Smooth muscle cell (in vitro differentiated cells): ENCODE measurements around the gene NCAM1. TPM values are rescaled to one million over a fixed set of nuclear protein-coding genes. Genes with fewer than 3 reads are reported as not detected.
"Not testable (repeated sequence)": the region's sequence is repeated elsewhere in the genome, so short reads cannot be mapped to it uniquely, and the experiment has no call there.

Experiments used
- DNase-seq: peaks from one replicate; lab custom pipeline; 2025; ENCODE audit not compliant: unreplicated experiment; lab: John Stamatoyannopoulos, UW
- H2AFZ ChIP-seq: fragments of 200-600 bp; sonication (generic); 2 replicates; pipeline ENCODE4 v1.6.0; 2016; ENCODE audit warnings: antibody characterized with exemption, low read depth, mild to moderate bottlenecking
- H3F3A ChIP-seq: fragments of 200-600 bp; sonication (generic); 2 replicates; pipeline ENCODE4 v1.6.0; 2017; ENCODE audit warnings: antibody characterized with exemption, low read depth
- H3K27ac ChIP-seq: fragments of 200-600 bp; sonication (generic); 2 replicates; pipeline ENCODE4 v1.5.1; 2016; ENCODE audit warnings: low read depth, mild to moderate bottlenecking
- H3K27me3 ChIP-seq: fragments of 200-600 bp; sonication (generic); 2 replicates; pipeline ENCODE4 v1.6.1; 2016; ENCODE audit warnings: low read depth, mild to moderate bottlenecking
- H3K36me3 ChIP-seq: fragments of 200-600 bp; sonication (generic); 2 replicates; pipeline ENCODE4 v1.5.1; 2016; ENCODE audit warnings: low read depth
- H3K4me1 ChIP-seq: fragments of 200-600 bp; sonication (generic); 2 replicates; pipeline ENCODE4 v1.5.1; 2016; ENCODE audit warnings: low read depth
- H3K4me2 ChIP-seq: fragments of 200-600 bp; sonication (generic); 2 replicates; pipeline ENCODE4 v1.6.0; 2016; ENCODE audit warnings: mild to moderate bottlenecking
- H3K4me3 ChIP-seq: fragments of 200-600 bp; sonication (generic); 2 replicates; pipeline ENCODE4 v1.5.1; 2016; ENCODE audit warnings: mild to moderate bottlenecking
- H3K79me2 ChIP-seq: fragments of 200-600 bp; sonication (generic); 2 replicates; pipeline ENCODE4 v1.6.0; 2016; ENCODE audit warnings: low read depth, mild to moderate bottlenecking
- H3K9ac ChIP-seq: fragments of 200-600 bp; sonication (generic); 2 replicates; pipeline ENCODE4 v1.6.0; 2016; ENCODE audit warnings: low read depth
- H3K9me3 ChIP-seq: fragments of 200-600 bp; sonication (generic); replicated peaks from 2 replicates; pipeline ENCODE4 v1.5.1; 2016; ENCODE audit warnings: low read depth
- H4K20me1 ChIP-seq: fragments of 200-600 bp; sonication (generic); 2 replicates; pipeline ENCODE4 v1.6.0; 2016; ENCODE audit warnings: low read depth
- WGBS: methylation state at CpG from one replicate; pipeline ENCODE4 v1.1.7; 2016; ENCODE audit warnings: low lambda C conversion rate; 5-methylcytosine and 5-hydroxymethylcytosine counted together
- polyA plus RNA-seq: library from polyadenylated mRNA; unstranded; fragments of >200 nt; fragmentation: Nextera tagmentation; extraction: Ambion mirVana; gene quantifications from 2 replicates; pipeline ENCODE4 v1.2.1, GENCODE V29; 2016
- total RNA-seq: library from RNA; depleted of rRNA; stranded (reverse); fragments of >200 nt; gene quantifications from 2 replicates; pipeline ENCODE4 v1.2.3, GENCODE V29; 2014
- TF ChIP-seq, protein P1 (sequence below): fragments of 200-600 bp; sonication (generic); IDR thresholded peaks from 2 replicates; pipeline ENCODE4 v1.5.1; 2017; ENCODE audit warnings: borderline replicate concordance, mild to moderate bottlenecking, antibody characterized with exemption; ENCODE audit not compliant: insufficient read depth, poor library complexity, severe bottlenecking

Gene NCAM1
- total and polyA plus RNA-seq, 2 experiments from 2014 or later: 8.1 to 12.0 TPM

DNA sequence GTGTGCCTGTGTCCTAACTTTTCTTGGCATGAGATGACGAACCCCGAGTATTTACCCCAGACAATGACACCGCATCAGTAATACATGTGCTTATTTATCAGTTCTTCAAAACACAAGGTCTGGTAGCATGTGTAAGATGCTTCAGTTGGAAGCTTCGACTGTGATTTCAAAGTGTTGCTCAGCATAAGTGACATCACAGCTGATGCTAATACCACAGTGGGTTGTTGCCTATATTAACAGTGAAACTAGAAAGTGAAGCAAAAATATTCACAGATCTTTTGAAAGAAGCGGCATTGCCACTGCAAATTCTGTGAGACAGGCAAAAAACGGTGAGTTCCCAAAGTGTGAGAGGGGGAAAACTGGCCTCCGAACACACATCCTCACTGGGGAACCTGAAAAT lies 334.8 kb downstream of the NCAM1 start:
- no peak overlapping the region for H3K4me2 ChIP-seq
- H3K9ac ChIP-seq: no peak overlapping the region
- H3K4me1 ChIP-seq: no peaks in the 10 kb centered on the region
- WGBS: 91% methylated on average over 7 of the region's 7 CpGs
- no peaks in the 10 kb centered on the region for H4K20me1 ChIP-seq
- peaks cover 14% of the 10 kb centered on the region for H3K27me3 ChIP-seq
- no peak overlapping the region for H3K4me3 ChIP-seq
- TF ChIP-seq, protein P1, sequence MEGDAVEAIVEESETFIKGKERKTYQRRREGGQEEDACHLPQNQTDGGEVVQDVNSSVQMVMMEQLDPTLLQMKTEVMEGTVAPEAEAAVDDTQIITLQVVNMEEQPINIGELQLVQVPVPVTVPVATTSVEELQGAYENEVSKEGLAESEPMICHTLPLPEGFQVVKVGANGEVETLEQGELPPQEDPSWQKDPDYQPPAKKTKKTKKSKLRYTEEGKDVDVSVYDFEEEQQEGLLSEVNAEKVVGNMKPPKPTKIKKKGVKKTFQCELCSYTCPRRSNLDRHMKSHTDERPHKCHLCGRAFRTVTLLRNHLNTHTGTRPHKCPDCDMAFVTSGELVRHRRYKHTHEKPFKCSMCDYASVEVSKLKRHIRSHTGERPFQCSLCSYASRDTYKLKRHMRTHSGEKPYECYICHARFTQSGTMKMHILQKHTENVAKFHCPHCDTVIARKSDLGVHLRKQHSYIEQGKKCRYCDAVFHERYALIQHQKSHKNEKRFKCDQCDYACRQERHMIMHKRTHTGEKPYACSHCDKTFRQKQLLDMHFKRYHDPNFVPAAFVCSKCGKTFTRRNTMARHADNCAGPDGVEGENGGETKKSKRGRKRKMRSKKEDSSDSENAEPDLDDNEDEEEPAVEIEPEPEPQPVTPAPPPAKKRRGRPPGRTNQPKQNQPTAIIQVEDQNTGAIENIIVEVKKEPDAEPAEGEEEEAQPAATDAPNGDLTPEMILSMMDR: no peak
- H2AFZ ChIP-seq: no peak overlapping the region
- no peak overlapping the region for H3K27ac ChIP-seq
- no peaks in the 10 kb centered on the region for H3F3A ChIP-seq
- no peak for DNase-seq
- H3K9me3 ChIP-seq: no peaks in the 10 kb centered on the region
- H3K79me2 ChIP-seq: no peaks in the 10 kb centered on the region
- H3K36me3 ChIP-seq: no peaks in the 10 kb centered on the region

DNA sequence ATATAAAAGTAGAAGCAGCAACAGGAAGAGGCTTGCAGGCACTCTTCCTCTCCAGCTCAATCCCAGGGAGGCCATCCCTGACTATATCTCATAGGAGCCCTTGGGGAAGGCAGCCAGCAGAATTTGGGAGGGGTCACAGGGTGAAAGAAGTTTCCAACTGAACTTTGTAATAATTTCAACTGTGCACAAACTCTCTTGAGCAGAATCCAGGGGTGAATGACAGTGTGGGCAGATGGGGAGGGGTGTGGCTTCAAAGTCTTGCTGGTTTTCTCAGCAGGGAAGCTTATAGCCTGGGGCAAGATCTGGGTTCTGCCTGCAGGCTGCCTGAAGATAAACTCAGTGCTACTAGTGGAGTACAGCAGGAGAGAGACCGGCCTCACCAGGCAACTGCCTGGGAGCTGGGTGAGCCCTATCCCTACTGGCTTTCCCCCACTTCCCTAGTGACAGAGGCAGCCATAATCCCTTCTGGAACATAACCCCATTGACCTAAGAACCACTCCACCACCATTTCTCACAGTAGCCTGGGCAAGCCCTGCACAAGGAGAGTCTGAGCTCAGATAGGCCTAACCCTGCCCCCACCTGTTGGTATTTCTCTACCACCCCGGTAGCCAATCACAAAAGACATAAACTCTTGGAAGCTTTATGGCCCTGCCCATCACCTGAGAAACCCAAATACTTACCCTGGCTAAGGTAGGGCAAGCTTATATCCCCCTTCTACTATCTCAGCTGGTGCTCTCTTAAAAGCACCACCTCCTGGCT lies 335.4 kb downstream of the NCAM1 start:
- H3K79me2 ChIP-seq: no peaks in the 10 kb centered on the region
- H3F3A ChIP-seq: no peaks in the 10 kb centered on the region
- no peak overlapping the region for H3K4me3 ChIP-seq
- H2AFZ ChIP-seq: no peak overlapping the region
- no peak for DNase-seq
- H4K20me1 ChIP-seq: no peaks in the 10 kb centered on the region
- no peak overlapping the region for H3K27ac ChIP-seq
- H3K4me1 ChIP-seq: no peaks in the 10 kb centered on the region
- WGBS: 76% methylated on average over 2 of the region's 2 CpGs
- H3K4me2 ChIP-seq: no peak overlapping the region
- H3K9ac ChIP-seq: no peak overlapping the region
- H3K9me3 ChIP-seq: no peaks in the 10 kb centered on the region
- H3K27me3 ChIP-seq: peaks cover 15% of the 10 kb centered on the region
- H3K36me3 ChIP-seq: no peaks in the 10 kb centered on the region
- TF ChIP-seq, protein P1: no peak

DNA sequence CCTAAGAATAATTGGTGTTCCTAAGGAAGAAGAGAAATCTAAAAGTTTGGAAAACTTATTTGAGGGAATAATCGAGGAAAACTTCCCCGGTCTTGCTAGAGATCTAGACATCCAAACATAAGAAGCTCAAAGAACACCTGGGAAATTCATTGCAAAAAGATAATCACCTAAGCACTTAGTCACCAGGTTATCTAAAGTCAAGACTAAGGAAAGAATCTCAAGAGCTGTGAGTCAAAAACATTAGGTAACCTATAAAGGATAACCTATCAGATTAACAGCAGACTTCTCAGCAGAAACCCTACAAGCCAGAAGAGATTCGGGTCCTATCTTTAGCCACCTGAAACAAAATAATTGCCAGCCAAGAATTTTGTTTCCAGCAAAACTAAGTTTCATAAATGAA lies 337.3 kb downstream of the NCAM1 start:
- not testable (repeated sequence) for H3K36me3 ChIP-seq, H3K79me2 ChIP-seq, H3K4me2 ChIP-seq, H3K9me3 ChIP-seq, H3K27ac ChIP-seq, H2AFZ ChIP-seq, H3F3A ChIP-seq, H3K4me1 ChIP-seq, H3K9ac ChIP-seq, H4K20me1 ChIP-seq, H3K4me3 ChIP-seq, DNase-seq
- peaks cover 15% of the 10 kb centered on the region for H3K27me3 ChIP-seq
- 96% methylated on average over 3 of the region's 3 CpGs for WGBS

DNA sequence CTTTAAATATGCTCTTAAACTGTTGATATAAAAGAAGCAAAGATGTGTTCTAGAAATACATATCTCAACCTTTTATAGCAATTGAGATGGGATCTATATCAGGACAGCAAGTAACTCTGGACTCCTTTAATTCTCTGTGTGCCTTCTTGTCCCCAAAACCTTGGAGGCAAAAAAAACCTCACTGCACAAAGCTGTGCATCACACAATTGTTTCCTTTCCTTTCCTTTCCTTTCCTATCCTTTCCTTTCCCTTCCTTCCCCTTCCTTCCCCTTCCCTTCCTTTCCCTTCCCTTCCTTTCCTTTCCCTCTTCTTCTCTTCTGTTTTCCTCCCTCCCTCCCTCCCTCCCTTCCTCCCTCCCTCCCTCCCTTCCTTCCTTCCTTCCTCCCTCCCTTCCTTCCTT lies 343.7 kb downstream of the NCAM1 start:
- H3K9ac ChIP-seq: no peak overlapping the region
- H2AFZ ChIP-seq: no peak overlapping the region
- H3F3A ChIP-seq: no peaks in the 10 kb centered on the region
- H3K79me2 ChIP-seq: no peaks in the 10 kb centered on the region
- TF ChIP-seq, protein P1: no peak
- peaks cover 8% of the 10 kb centered on the region for H3K27me3 ChIP-seq
- no peaks in the 10 kb centered on the region for H3K36me3 ChIP-seq
- H3K9me3 ChIP-seq: no peaks in the 10 kb centered on the region
- no peak overlapping the region for H3K4me3 ChIP-seq
- H3K4me1 ChIP-seq: no peaks in the 10 kb centered on the region
- H4K20me1 ChIP-seq: no peaks in the 10 kb centered on the region
- no peak overlapping the region for H3K4me2 ChIP-seq
- H3K27ac ChIP-seq: no peak overlapping the region
- no peak for DNase-seq
